AG09309 (cell line): Measurements from ENCODE around the gene YJU2.
"Not testable (repeated sequence)": the region's sequence is repeated elsewhere in the genome, so short reads cannot be mapped to it uniquely, and the experiment has no call there.

Experiments used
- DNase-seq: peaks from one replicate; pipeline ENCODE4 v3.0.0-alpha.2; 2010; ENCODE audit warnings: low read depth
- H3K4me3 ChIP-seq: 2 replicates; pipeline ENCODE4 v1.5.1; 2011; ENCODE audit warnings: mild to moderate bottlenecking, low read depth, low read length, moderate library complexity; ENCODE audit not compliant: control insufficient read depth
- TF ChIP-seq, protein P1 (sequence below): IDR thresholded peaks from 2 replicates; pipeline ENCODE4 v1.5.1; 2011; ENCODE audit warnings: mild to moderate bottlenecking, low read depth, low read length, inconsistent platforms; ENCODE audit not compliant: insufficient read depth, control insufficient read depth; ENCODE audit errors: missing control alignments

YJU2 gene

DNA sequence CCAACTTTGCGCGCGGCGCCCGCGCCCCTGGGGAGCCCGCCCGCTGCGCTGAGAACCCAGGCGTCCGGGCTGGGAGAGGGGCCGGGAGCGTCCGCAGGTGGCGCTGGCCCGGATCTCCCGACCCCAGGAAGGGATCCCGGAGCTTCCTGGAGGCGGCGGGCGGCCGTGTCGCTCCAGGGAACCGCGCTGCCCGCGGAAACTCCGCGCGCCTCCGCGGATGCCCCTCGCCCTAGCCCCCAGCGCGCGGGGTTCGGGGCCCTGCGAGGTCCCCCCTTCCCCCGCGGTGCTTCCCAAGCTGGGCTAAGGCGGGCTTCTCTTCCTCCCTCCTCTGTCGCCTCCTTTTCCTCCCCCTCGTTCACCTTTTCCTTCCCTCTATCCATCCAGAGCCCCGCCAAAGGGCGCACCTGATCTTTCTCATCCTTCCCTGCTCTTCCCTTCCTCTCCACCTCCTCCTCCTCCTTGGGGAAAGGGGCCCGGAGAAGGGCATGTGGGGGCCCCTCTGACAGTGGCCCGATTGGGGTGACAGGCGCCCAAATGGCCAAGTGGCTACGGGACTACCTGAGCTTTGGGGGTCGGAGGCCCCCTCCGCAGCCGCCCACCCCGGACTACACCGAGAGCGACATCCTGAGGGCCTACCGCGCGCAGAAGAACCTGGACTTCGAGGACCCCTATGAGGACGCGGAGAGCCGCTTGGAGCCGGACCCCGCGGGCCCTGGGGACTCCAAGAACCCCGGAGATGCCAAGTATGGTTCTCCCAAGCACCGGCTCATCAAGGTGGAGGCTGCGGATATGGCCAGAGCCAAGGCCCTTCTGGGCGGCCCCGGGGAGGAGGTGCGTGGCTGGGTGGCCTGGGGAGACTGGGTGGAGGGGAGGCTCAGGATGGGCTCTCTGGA, 32.9 kb downstream of the YJU2 start:
- H3K4me3 ChIP-seq, result no peak overlapping the region
- TF ChIP-seq, protein P1, sequence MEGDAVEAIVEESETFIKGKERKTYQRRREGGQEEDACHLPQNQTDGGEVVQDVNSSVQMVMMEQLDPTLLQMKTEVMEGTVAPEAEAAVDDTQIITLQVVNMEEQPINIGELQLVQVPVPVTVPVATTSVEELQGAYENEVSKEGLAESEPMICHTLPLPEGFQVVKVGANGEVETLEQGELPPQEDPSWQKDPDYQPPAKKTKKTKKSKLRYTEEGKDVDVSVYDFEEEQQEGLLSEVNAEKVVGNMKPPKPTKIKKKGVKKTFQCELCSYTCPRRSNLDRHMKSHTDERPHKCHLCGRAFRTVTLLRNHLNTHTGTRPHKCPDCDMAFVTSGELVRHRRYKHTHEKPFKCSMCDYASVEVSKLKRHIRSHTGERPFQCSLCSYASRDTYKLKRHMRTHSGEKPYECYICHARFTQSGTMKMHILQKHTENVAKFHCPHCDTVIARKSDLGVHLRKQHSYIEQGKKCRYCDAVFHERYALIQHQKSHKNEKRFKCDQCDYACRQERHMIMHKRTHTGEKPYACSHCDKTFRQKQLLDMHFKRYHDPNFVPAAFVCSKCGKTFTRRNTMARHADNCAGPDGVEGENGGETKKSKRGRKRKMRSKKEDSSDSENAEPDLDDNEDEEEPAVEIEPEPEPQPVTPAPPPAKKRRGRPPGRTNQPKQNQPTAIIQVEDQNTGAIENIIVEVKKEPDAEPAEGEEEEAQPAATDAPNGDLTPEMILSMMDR, result no peak
- no peak for DNase-seq

DNA sequence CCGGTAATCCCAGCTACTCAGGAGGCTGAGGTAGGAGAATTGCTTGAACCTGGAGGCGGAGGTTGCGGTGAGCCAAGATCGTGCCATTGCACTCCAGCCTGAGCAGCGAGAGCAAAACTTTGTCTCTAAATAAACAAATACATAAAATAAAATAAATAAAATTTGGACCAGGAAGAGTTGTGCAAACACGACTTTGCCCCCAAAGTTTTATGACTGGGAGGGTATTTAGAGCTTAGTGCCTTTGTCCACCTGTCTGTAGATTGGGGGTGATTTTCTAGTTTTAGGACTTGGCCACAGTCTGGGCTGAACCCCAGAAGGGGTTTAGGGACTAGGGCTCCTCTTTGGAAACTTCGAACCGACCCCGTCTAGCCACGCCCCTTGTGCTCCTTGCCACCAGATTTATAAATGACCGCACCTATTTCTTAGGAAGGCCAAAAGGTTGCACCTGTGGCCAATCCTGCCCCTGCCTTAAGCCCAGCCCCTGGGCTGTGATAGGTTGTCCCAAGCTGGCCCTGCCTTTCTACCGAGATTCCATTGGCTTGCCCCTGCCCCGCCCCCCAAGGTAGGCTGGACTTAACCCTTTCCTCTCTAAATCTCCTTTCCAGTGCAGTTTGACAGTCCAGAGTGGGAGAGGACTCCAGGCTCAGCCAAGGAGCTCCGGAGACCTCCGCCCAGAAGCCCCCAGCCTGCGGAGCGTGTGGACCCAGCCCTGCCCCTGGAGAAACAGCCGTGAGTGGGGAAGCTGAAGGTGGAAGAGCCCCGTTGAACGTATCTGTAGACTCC, 37.5 kb downstream of the YJU2 start:
- DNase-seq, result no peak
- H3K4me3 ChIP-seq, result no peak overlapping the region
- TF ChIP-seq, protein P1, result no peak

DNA sequence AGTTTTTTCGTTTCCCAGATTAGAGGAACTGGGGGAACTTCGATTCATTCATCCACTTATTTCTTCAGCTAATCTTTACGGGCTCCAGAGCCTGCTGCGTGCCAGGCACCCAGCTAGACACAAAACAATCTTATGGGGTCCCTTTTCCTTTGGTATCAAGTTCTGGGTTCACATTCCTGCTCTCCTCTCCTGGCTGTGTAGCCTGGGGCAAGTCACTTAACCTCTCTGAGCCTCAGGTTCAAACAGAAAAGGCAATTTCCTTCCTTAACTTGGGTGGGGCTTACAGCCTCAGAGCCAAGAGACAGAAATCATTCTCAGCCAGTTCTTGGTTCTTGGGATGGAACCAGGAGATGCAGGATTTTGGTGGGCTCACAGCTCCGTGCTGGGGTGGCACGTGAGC, 38.1 kb downstream of the YJU2 start:
- DNase-seq, result no peak
- TF ChIP-seq, protein P1, result no peak
- no peak overlapping the region for H3K4me3 ChIP-seq

DNA sequence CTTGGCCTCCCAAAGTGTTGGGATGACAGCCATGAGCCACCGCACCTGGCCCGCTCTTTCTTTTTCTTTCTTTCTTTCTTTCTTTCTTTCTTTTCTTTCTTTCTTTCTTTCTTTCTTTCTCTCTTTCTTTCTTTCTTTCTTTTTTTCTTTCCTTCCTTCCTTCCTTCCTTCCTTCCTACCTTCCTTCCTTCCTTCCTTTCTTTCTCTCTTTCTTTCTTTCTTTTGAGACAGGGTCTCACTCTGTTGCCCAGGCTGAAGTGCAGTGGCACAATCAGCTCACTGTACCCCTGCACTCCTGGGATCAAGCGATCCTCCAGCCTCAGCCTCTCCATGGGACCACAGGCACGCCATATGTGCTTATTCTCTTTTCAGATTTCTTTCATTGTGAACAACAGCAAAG, 39.3 kb downstream of the YJU2 start:
- not testable (repeated sequence) for DNase-seq, H3K4me3 ChIP-seq

DNA sequence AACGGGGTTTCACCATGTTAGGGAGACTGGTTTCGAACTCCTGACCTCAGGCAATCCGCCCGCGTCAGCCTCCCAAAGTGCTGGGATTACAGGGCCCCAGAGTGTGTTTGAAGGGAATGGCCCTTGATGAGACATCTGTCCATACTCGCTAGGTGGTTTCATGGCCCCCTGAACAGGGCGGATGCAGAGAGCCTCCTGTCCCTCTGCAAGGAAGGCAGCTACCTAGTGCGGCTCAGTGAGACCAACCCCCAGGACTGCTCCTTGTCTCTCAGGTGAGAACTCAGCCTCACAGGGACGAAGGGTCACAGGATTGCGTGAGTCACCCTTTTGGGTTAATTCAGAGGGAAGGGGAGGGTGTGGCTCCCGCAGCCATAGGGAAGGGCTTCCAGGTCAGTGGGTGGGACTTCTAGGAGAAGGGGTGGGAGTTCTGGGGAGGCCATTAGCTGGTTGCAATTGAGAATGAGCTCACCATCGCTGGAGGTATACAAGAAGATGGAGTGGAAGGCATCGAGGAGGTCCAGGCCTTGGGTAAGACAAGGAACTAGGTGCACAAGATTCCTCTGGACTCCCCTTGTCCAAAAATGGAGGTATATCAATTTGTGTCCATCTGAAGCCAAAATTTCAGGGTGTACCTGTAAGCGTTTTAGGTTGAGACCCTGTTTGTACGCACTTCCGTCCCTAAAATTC, 41.4 kb downstream of the YJU2 start:
- TF ChIP-seq, protein P1, result no peak

DNA sequence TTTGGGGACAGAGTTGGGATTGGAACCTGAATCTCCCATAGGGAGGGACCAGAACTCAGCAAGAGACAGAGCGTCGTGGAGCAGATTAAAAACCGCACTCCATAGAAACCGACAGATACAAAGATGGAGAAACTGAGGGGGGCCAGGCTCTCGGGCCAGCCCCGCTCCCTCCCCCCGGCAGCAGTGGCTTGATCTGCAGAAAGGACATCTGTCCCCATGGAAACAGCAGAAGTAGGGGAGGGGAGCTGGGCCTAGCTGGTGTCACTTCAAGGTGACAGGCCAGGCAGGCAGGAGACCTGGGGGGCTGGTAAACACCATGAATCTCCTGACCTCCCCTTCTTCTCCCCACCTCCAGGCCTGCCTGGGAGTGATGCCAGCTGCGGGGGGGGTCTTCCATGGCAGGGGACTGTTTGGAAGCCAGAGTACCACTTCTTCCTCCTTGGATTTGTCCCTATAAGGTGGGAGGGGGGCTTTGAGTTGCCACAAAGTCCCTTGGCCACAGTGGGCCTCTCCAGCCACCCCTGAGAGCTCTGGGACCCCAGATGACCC, 44.4 kb downstream of the YJU2 start:
- TF ChIP-seq, protein P1, result no peak
- no peak for DNase-seq
- no peak overlapping the region for H3K4me3 ChIP-seq

More for the DNA sequence above, 41.4 kb downstream of the YJU2 start:
- H3K4me3 ChIP-seq, result no peak overlapping the region
- no peak for DNase-seq
